ENCODE data around the gene PON2.

The PON2 gene

GRCh38 chr7:95427166-95427565, 7.7 kb downstream of the PON2 start:
- Histone ChIP-seq H3K9me3 (ENCODE audit: control insufficient read depth, insufficient read depth, low read depth, low read length) (no peaks in the 10 kb centered on the region), H3K4me3 (ENCODE audit: low read depth, low read length) (no peak overlapping the region), H3K27ac (ENCODE audit: extremely low read depth, low read depth, low read length) (no peak overlapping the region), H3K4me1 (ENCODE audit: control insufficient read depth, insufficient read depth, low read length) (no peaks in the 10 kb centered on the region), H3K36me3 (ENCODE audit: control insufficient read depth in 2 of 2, insufficient read depth in 1 of 2, low read length in 2 of 2) (peaks cover 0 to 4% of the 10 kb centered on the region in 2 experiments; a peak in 1 of 3 replicates)
- ChIA-PET POLR2A (no interaction called here), CTCF (interaction anchor here (0.7 kb wide), 1 partner anchor 50 kb away, joined by 3 read pairs; no protein-coding TSS in a partner anchor)
- TF ChIP-seq ZBTB17 (tag by site-specific recombination; IDR thresholded peaks at IDR 0.05): no peak
- TF ChIP-seq OSR2 (tag by site-specific recombination; IDR thresholded peaks at IDR 0.05): no peak
- TF ChIP-seq ZNF404 (tag by site-specific recombination; IDR thresholded peaks at IDR 0.05): no peak
- no peak for TF ChIP-seq TCF7L2 (IDR thresholded peaks at IDR 0.05; ENCODE audit: borderline replicate concordance, low read depth, low read length)
- TF ChIP-seq ZSCAN5A (tag by site-specific recombination; IDR thresholded peaks at IDR 0.05): no peak
- TF ChIP-seq ZSCAN30 (tag by site-specific recombination; IDR thresholded peaks at IDR 0.05): no peak
- TF ChIP-seq, protein P1, sequence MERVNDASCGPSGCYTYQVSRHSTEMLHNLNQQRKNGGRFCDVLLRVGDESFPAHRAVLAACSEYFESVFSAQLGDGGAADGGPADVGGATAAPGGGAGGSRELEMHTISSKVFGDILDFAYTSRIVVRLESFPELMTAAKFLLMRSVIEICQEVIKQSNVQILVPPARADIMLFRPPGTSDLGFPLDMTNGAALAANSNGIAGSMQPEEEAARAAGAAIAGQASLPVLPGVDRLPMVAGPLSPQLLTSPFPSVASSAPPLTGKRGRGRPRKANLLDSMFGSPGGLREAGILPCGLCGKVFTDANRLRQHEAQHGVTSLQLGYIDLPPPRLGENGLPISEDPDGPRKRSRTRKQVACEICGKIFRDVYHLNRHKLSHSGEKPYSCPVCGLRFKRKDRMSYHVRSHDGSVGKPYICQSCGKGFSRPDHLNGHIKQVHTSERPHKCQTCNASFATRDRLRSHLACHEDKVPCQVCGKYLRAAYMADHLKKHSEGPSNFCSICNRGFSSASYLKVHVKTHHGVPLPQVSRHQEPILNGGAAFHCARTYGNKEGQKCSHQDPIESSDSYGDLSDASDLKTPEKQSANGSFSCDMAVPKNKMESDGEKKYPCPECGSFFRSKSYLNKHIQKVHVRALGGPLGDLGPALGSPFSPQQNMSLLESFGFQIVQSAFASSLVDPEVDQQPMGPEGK (tag by site-specific recombination; IDR thresholded peaks at IDR 0.05): no peak
- TF ChIP-seq ZNF175 (tag by site-specific recombination; IDR thresholded peaks at IDR 0.05): no peak
- no peak for TF ChIP-seq ZNF571 (tag by site-specific recombination; IDR thresholded peaks at IDR 0.05)
- no peak for TF ChIP-seq ZNF488 (tag by site-specific recombination; IDR thresholded peaks at IDR 0.05)
- TF ChIP-seq PRDM6 (tag by site-specific recombination; IDR thresholded peaks at IDR 0.05): no peak
- TF ChIP-seq ZNF157 (tag by site-specific recombination; IDR thresholded peaks at IDR 0.05): no peak
- no peak for TF ChIP-seq ZNF544 (tag by site-specific recombination; IDR thresholded peaks at IDR 0.05)
- TF ChIP-seq SCRT1 (tag by site-specific recombination; IDR thresholded peaks at IDR 0.05; ENCODE audit: borderline replicate concordance): no peak
- TF ChIP-seq, protein P2, sequence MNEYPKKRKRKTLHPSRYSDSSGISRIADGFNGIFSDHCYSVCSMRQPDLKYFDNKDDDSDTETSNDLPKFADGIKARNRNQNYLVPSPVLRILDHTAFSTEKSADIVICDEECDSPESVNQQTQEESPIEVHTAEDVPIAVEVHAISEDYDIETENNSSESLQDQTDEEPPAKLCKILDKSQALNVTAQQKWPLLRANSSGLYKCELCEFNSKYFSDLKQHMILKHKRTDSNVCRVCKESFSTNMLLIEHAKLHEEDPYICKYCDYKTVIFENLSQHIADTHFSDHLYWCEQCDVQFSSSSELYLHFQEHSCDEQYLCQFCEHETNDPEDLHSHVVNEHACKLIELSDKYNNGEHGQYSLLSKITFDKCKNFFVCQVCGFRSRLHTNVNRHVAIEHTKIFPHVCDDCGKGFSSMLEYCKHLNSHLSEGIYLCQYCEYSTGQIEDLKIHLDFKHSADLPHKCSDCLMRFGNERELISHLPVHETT (tag by site-specific recombination; IDR thresholded peaks at IDR 0.05): no peak
- no peak for TF ChIP-seq ZNF146 (tag by site-specific recombination; IDR thresholded peaks at IDR 0.05)

- no peak overlapping the region for H3K4me3 ChIP-seq (ENCODE audit: low read depth, low read length)
- H3K36me3 ChIP-seq (ENCODE audit: control insufficient read depth in 2 of 2, insufficient read depth in 1 of 2, low read length in 2 of 2): peaks cover 0 to 4% of the 10 kb centered on the region in 2 experiments; a peak in 1 of 3 replicates
- POLR2A ChIA-PET: no interaction called here
- H3K4me1 ChIP-seq (ENCODE audit: control insufficient read depth, insufficient read depth, low read length): no peaks in the 10 kb centered on the region
- CTCF ChIA-PET: no interaction called here
- H3K27ac ChIP-seq (ENCODE audit: extremely low read depth, low read depth, low read length): no peak overlapping the region
- no peaks in the 10 kb centered on the region for H3K9me3 ChIP-seq (ENCODE audit: control insufficient read depth, insufficient read depth, low read depth, low read length)
- TF ChIP-seq ZNF701 (tag by site-specific recombination; IDR thresholded peaks at IDR 0.05) (no peak), ZNF654 (tag by site-specific recombination; IDR thresholded peaks at IDR 0.05; ENCODE audit: low read depth) (no peak), ZEB2 (tag by site-specific recombination; IDR thresholded peaks at IDR 0.05) (no peak), ZNF561 (tag by site-specific recombination; IDR thresholded peaks at IDR 0.05; ENCODE audit: borderline replicate concordance) (no peak), ZNF510 (tag by site-specific recombination; IDR thresholded peaks at IDR 0.05; ENCODE audit: insufficient replicate concordance) (no peak), ZNF280D (tag by site-specific recombination; IDR thresholded peaks at IDR 0.05) (no peak), SP2 (tag by site-specific recombination; IDR thresholded peaks at IDR 0.05) (no peak), ZNF48 (tag by site-specific recombination; IDR thresholded peaks at IDR 0.05) (no peak), ZSCAN16 (tag by site-specific recombination; IDR thresholded peaks at IDR 0.05) (no peak)
Observed at GRCh38 chr7:95425694-95426093, 9.1 kb downstream of the PON2 start.
